WTC11 (cell line): Measurements from ENCODE around the gene DHX8. TPM values are rescaled to one million over a fixed set of nuclear protein-coding genes. Genes with fewer than 3 reads are reported as not detected.

Source experiments
- ATAC-seq: fragments of 200-7000 bp; cut with Tn5 transposase; 2 replicates; pipeline ENCODE4 v1.10.0; 2021; ENCODE audit warnings: mild to moderate bottlenecking, moderate library complexity
- CTCF ChIA-PET: fragments of 300-600 bp; sonication (Branson Sonifier 250); formaldehyde crosslinking; loops from one replicate; lab custom pipeline; 2021; ENCODE audit warnings: antibody characterized with exemption; lab: Charles Lee
- POLR2A ChIA-PET: fragments of 350-600 bp; sonication (Branson Sonifier 250); formaldehyde crosslinking; loops from one replicate; lab custom pipeline; 2021; ENCODE audit warnings: antibody characterized with exemption; lab: Charles Lee
- DNase-seq: peaks from one replicate; pipeline ENCODE4 v3.0.0; 2021; ENCODE audit warnings: low spot score
- H3K27ac Mint-ChIP-seq: 2 replicates; pipeline ENCODE4 v1.8.0; 2021; ENCODE audit warnings: mixed read lengths
- H3K27me3 Mint-ChIP-seq: 2 replicates; pipeline ENCODE4 v1.8.0; 2021; ENCODE audit warnings: low read depth, mild to moderate bottlenecking, moderate library complexity, mixed read lengths
- H3K36me3 Mint-ChIP-seq: 2 replicates; pipeline ENCODE4 v1.8.0; 2021; ENCODE audit warnings: mixed read lengths
- H3K4me1 Mint-ChIP-seq: 2 replicates; pipeline ENCODE4 v1.8.0; 2022; ENCODE audit warnings: mixed read lengths
- H3K4me3 Mint-ChIP-seq: 2 replicates; pipeline ENCODE4 v1.8.0; 2021; ENCODE audit warnings: mild to moderate bottlenecking, moderate library complexity, mixed read lengths
- H3K9me3 Mint-ChIP-seq: 2 replicates; pipeline ENCODE4 v1.8.0; 2021; ENCODE audit warnings: mixed read lengths
- ATF6 ChIP-seq: sonication (generic); formaldehyde crosslinking; IDR thresholded peaks from 2 replicates; pipeline ENCODE4 v1.8.1; 2023; ENCODE audit warnings: mild to moderate bottlenecking, missing genetic modification reagents
- CTCF ChIP-seq: fragments of 200-600 bp; IDR thresholded peaks from 2 replicates; pipeline ENCODE4 v1.8.0; 2022; ENCODE audit warnings: antibody characterized with exemption
- EMX1 ChIP-seq: fragments of 250-450 bp; sonication (Bioruptor Pico); IDR thresholded peaks from 2 replicates; pipeline ENCODE4 v1.8.0; 2021; ENCODE audit warnings: mild to moderate bottlenecking
- NFE2L1 ChIP-seq: sonication (generic); formaldehyde crosslinking; IDR thresholded peaks from 2 replicates; pipeline ENCODE4 v1.8.1; 2023; ENCODE audit warnings: missing genetic modification reagents
- RELA ChIP-seq: sonication (generic); formaldehyde crosslinking; IDR thresholded peaks from 2 replicates; pipeline ENCODE4 v1.8.1; 2022; ENCODE audit warnings: missing genetic modification reagents, mild to moderate bottlenecking, borderline replicate concordance
- TEAD1 ChIP-seq: sonication (generic); formaldehyde crosslinking; IDR thresholded peaks from 2 replicates; pipeline ENCODE4 v1.8.0; 2022; ENCODE audit warnings: mild to moderate bottlenecking, missing genetic modification reagents
- TEAD4 ChIP-seq: sonication (generic); formaldehyde crosslinking; IDR thresholded peaks from 2 replicates; pipeline ENCODE4 v1.8.0; 2022; ENCODE audit warnings: mild to moderate bottlenecking, missing genetic modification reagents
- USF1 ChIP-seq: sonication (generic); formaldehyde crosslinking; IDR thresholded peaks from 2 replicates; pipeline ENCODE4 v1.8.0; 2022; ENCODE audit warnings: mild to moderate bottlenecking, missing genetic modification reagents
- ZNF121 ChIP-seq: sonication (generic); formaldehyde crosslinking; IDR thresholded peaks from 2 replicates; pipeline ENCODE4 v1.8.0; 2023; ENCODE audit warnings: missing genetic modification reagents
- ZNF138 ChIP-seq: sonication (generic); formaldehyde crosslinking; conservative IDR thresholded peaks from 2 replicates; pipeline ENCODE4 v1.8.1; 2022; ENCODE audit warnings: mild to moderate bottlenecking, moderate library complexity, missing genetic modification reagents
- ZNF219 ChIP-seq: sonication (generic); formaldehyde crosslinking; IDR thresholded peaks from 2 replicates; pipeline ENCODE4 v1.8.0; 2023; ENCODE audit warnings: missing genetic modification reagents, mild to moderate bottlenecking, borderline replicate concordance
- ZNF232 ChIP-seq: sonication (generic); formaldehyde crosslinking; IDR thresholded peaks from 2 replicates; pipeline ENCODE4 v1.8.0; 2022; ENCODE audit warnings: mild to moderate bottlenecking, missing genetic modification reagents
- ZNF423 ChIP-seq: fragments of 250-450 bp; sonication (Bioruptor Pico); IDR thresholded peaks from 2 replicates; pipeline ENCODE4 v2.1.2; 2022; ENCODE audit warnings: mild to moderate bottlenecking, moderate library complexity
- ZSCAN18 ChIP-seq: fragments of 250-450 bp; sonication (Bioruptor Pico); IDR thresholded peaks from 2 replicates; pipeline ENCODE4 v2.1.2; 2022; ENCODE audit warnings: mild to moderate bottlenecking, moderate library complexity
- total RNA-seq: library from RNA; stranded (reverse); gene quantifications from 3 replicates; pipeline ENCODE4 v1.2.3, GENCODE V29; 2021
- TF ChIP-seq, protein P1 (sequence below): sonication (generic); formaldehyde crosslinking; IDR thresholded peaks from 2 replicates; pipeline ENCODE4 v1.8.1; 2022; ENCODE audit warnings: low read depth, mild to moderate bottlenecking, moderate library complexity, missing genetic modification reagents, borderline replicate concordance
- TF ChIP-seq, protein P2 (sequence below): sonication (generic); formaldehyde crosslinking; IDR thresholded peaks from 2 replicates; pipeline ENCODE4 v1.8.1; 2023; ENCODE audit warnings: mild to moderate bottlenecking, missing genetic modification reagents, borderline replicate concordance
- TF ChIP-seq, protein P3 (sequence below): sonication (generic); formaldehyde crosslinking; IDR thresholded peaks from 2 replicates; pipeline ENCODE4 v1.8.1; 2022; ENCODE audit warnings: missing genetic modification reagents, borderline replicate concordance
- TF ChIP-seq, protein P4 (sequence below): sonication (generic); formaldehyde crosslinking; IDR thresholded peaks from 2 replicates; pipeline ENCODE4 v1.8.0; 2023; ENCODE audit warnings: missing genetic modification reagents
- TF ChIP-seq, protein P5 (sequence below): fragments of 250-450 bp; sonication (Bioruptor Pico); IDR thresholded peaks from 2 replicates; pipeline ENCODE4 v1.9.0; 2021; ENCODE audit warnings: mild to moderate bottlenecking
- TF ChIP-seq, protein P6 (sequence below): sonication (generic); formaldehyde crosslinking; IDR thresholded peaks from 2 replicates; pipeline ENCODE4 v1.8.1; 2022; ENCODE audit warnings: mild to moderate bottlenecking, missing genetic modification reagents, moderate library complexity, borderline replicate concordance

The DHX8 gene
- total RNA-seq, 1 experiment from 2014 or later: 58.5 TPM

- Mint-ChIP-seq H3K36me3 (peaks cover 6% of the 10 kb centered on the region; the same call in 1 of the 2 replicates), H3K27me3 (no peaks in the 10 kb centered on the region; the same call in 1 of the 2 replicates), H3K4me1 (peaks cover 70% of the 10 kb centered on the region), H3K9me3 (no peaks in the 10 kb centered on the region), H3K27ac (peak overlapping the region; percentile 94), H3K4me3 (peak overlapping the region; percentile 89)
- DNase-seq (peak; percentile 50), ATAC-seq (peak; percentile 2)
- ChIA-PET POLR2A (interaction anchor here (0.6 to 3.8 kb wide), 2 partner anchors 13 to 14 kb away, joined by 3 to 18 read pairs; no protein-coding TSS in a partner anchor), CTCF (interaction anchor here (1.2 to 2.4 kb wide), 8 partner anchors 13 to 223 kb away, joined by 3 to 12 read pairs (median 6); partner anchors contain the start of gene DHX8)
- TF ChIP-seq, protein P1, sequence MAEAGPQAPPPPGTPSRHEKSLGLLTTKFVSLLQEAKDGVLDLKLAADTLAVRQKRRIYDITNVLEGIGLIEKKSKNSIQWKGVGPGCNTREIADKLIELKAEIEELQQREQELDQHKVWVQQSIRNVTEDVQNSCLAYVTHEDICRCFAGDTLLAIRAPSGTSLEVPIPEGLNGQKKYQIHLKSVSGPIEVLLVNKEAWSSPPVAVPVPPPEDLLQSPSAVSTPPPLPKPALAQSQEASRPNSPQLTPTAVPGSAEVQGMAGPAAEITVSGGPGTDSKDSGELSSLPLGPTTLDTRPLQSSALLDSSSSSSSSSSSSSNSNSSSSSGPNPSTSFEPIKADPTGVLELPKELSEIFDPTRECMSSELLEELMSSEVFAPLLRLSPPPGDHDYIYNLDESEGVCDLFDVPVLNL (CRISPR knock-in tag): no peak
- TF ChIP-seq ZNF232 (CRISPR knock-in tag) (0 out of 2 replicates have a peak, but pooled peaks have one; percentile 38), USF1 (CRISPR knock-in tag) (no peak), ATF6 (CRISPR knock-in tag) (no peak), CTCF (no peak), TEAD4 (CRISPR knock-in tag) (no peak), EMX1 (CRISPR knock-in tag) (no peak), ZSCAN18 (CRISPR knock-in tag) (no peak), NFE2L1 (CRISPR knock-in tag) (no peak), TEAD1 (CRISPR knock-in tag) (peak; percentile 85; the same call in 1 of the 2 replicates), ZNF121 (CRISPR knock-in tag) (no peak), ZNF423 (CRISPR knock-in tag) (no peak), ZNF219 (CRISPR knock-in tag) (no peak), ZNF138 (CRISPR knock-in tag) (no peak), RELA (no peak)
- TF ChIP-seq, protein P2, sequence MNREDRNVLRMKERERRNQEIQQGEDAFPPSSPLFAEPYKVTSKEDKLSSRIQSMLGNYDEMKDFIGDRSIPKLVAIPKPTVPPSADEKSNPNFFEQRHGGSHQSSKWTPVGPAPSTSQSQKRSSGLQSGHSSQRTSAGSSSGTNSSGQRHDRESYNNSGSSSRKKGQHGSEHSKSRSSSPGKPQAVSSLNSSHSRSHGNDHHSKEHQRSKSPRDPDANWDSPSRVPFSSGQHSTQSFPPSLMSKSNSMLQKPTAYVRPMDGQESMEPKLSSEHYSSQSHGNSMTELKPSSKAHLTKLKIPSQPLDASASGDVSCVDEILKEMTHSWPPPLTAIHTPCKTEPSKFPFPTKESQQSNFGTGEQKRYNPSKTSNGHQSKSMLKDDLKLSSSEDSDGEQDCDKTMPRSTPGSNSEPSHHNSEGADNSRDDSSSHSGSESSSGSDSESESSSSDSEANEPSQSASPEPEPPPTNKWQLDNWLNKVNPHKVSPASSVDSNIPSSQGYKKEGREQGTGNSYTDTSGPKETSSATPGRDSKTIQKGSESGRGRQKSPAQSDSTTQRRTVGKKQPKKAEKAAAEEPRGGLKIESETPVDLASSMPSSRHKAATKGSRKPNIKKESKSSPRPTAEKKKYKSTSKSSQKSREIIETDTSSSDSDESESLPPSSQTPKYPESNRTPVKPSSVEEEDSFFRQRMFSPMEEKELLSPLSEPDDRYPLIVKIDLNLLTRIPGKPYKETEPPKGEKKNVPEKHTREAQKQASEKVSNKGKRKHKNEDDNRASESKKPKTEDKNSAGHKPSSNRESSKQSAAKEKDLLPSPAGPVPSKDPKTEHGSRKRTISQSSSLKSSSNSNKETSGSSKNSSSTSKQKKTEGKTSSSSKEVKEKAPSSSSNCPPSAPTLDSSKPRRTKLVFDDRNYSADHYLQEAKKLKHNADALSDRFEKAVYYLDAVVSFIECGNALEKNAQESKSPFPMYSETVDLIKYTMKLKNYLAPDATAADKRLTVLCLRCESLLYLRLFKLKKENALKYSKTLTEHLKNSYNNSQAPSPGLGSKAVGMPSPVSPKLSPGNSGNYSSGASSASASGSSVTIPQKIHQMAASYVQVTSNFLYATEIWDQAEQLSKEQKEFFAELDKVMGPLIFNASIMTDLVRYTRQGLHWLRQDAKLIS: 0 out of 2 replicates have a peak, but pooled peaks have one; percentile 28
- TF ChIP-seq, protein P3, sequence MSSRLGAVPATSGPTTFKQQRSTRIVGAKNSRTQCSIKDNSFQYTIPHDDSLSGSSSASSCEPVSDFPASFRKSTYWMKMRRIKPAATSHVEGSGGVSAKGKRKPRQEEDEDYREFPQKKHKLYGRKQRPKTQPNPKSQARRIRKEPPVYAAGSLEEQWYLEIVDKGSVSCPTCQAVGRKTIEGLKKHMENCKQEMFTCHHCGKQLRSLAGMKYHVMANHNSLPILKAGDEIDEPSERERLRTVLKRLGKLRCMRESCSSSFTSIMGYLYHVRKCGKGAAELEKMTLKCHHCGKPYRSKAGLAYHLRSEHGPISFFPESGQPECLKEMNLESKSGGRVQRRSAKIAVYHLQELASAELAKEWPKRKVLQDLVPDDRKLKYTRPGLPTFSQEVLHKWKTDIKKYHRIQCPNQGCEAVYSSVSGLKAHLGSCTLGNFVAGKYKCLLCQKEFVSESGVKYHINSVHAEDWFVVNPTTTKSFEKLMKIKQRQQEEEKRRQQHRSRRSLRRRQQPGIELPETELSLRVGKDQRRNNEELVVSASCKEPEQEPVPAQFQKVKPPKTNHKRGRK (CRISPR knock-in tag): no peak
- TF ChIP-seq, protein P4, sequence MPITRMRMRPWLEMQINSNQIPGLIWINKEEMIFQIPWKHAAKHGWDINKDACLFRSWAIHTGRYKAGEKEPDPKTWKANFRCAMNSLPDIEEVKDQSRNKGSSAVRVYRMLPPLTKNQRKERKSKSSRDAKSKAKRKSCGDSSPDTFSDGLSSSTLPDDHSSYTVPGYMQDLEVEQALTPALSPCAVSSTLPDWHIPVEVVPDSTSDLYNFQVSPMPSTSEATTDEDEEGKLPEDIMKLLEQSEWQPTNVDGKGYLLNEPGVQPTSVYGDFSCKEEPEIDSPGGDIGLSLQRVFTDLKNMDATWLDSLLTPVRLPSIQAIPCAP (CRISPR knock-in tag): no peak
- TF ChIP-seq, protein P5, sequence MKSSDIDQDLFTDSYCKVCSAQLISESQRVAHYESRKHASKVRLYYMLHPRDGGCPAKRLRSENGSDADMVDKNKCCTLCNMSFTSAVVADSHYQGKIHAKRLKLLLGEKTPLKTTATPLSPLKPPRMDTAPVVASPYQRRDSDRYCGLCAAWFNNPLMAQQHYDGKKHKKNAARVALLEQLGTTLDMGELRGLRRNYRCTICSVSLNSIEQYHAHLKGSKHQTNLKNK (CRISPR knock-in tag): no peak
- TF ChIP-seq, protein P6, sequence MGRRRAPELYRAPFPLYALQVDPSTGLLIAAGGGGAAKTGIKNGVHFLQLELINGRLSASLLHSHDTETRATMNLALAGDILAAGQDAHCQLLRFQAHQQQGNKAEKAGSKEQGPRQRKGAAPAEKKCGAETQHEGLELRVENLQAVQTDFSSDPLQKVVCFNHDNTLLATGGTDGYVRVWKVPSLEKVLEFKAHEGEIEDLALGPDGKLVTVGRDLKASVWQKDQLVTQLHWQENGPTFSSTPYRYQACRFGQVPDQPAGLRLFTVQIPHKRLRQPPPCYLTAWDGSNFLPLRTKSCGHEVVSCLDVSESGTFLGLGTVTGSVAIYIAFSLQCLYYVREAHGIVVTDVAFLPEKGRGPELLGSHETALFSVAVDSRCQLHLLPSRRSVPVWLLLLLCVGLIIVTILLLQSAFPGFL (CRISPR knock-in tag): no peak
Observed at GRCh38 chr17:43543771-43544575, 60.2 kb downstream of the DHX8 start.
